BE2C (cell line): ENCODE data around the gene UCN. TPM values are rescaled to one million over a fixed set of nuclear protein-coding genes. Genes with fewer than 3 reads are reported as not detected.
"Not testable (repeated sequence)": the region's sequence is repeated elsewhere in the genome, so short reads cannot be mapped to it uniquely, and the experiment has no call there.

Source experiments
- DNase-seq: peaks from one replicate; pipeline ENCODE4 v3.0.0-alpha.2; 2020
- H3K27me3 ChIP-seq: fragments of 250-450 bp; sonication (Bioruptor Pico); 2 replicates; pipeline ENCODE4 v1.5.1; 2020; ENCODE audit warnings: mild to moderate bottlenecking
- H3K36me3 ChIP-seq: fragments of 250-450 bp; sonication (Bioruptor Pico); 2 replicates; pipeline ENCODE4 v1.5.1; 2020; ENCODE audit warnings: mild to moderate bottlenecking
- H3K4me1 ChIP-seq: fragments of 250-450 bp; sonication (Bioruptor Pico); 2 replicates; pipeline ENCODE4 v1.5.1; 2020
- H3K4me3 ChIP-seq: 2 replicates; pipeline ENCODE4 v1.5.1; 2011; ENCODE audit warnings: low read depth, low read length
- H3K9me3 ChIP-seq: fragments of 250-450 bp; sonication (Bioruptor Pico); 2 replicates; pipeline ENCODE4 v1.5.1; 2020
- polyA plus RNA-seq: library from polyadenylated mRNA; unstranded; fragments of >200 nt; gene quantifications from one replicate; pipeline ENCODE4 v1.2.1, GENCODE V29; 2012; ENCODE audit warnings: low read depth, missing spikeins; ENCODE audit not compliant: insufficient read length, insufficient read depth
- TF ChIP-seq, protein P1 (sequence below): IDR thresholded peaks from 2 replicates; pipeline ENCODE4 v1.5.1; 2012; ENCODE audit warnings: mild to moderate bottlenecking, low read depth, low read length

The UCN gene, protein sequence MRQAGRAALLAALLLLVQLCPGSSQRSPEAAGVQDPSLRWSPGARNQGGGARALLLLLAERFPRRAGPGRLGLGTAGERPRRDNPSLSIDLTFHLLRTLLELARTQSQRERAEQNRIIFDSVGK
- 4.1 TPM for polyA plus RNA-seq

- H3K27me3 ChIP-seq, result peaks cover 27% of the 10 kb centered on the region
- H3K4me3 ChIP-seq, result peak within 1 kb of the TSS; percentile 54
- DNase-seq, result peak; percentile 89
- TF ChIP-seq, protein P1, sequence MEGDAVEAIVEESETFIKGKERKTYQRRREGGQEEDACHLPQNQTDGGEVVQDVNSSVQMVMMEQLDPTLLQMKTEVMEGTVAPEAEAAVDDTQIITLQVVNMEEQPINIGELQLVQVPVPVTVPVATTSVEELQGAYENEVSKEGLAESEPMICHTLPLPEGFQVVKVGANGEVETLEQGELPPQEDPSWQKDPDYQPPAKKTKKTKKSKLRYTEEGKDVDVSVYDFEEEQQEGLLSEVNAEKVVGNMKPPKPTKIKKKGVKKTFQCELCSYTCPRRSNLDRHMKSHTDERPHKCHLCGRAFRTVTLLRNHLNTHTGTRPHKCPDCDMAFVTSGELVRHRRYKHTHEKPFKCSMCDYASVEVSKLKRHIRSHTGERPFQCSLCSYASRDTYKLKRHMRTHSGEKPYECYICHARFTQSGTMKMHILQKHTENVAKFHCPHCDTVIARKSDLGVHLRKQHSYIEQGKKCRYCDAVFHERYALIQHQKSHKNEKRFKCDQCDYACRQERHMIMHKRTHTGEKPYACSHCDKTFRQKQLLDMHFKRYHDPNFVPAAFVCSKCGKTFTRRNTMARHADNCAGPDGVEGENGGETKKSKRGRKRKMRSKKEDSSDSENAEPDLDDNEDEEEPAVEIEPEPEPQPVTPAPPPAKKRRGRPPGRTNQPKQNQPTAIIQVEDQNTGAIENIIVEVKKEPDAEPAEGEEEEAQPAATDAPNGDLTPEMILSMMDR, result no peak
- H3K9me3 ChIP-seq, result no peaks in the 10 kb centered on the region
- H3K4me1 ChIP-seq, result peaks cover 4% of the 10 kb centered on the region
- H3K36me3 ChIP-seq, result no peaks in the 10 kb centered on the region
Observed at GRCh38 chr2:27308359-27308881, at the start of gene UCN. Gene UCN (minus strand): TSS chr2:27308445. CDS start chr2:27307895, 550 bp downstream.

- no peaks in the 10 kb centered on the region for H3K4me1 ChIP-seq
- no peaks in the 10 kb centered on the region; the same call in 1 of the 2 replicates for H3K36me3 ChIP-seq
- TF ChIP-seq, protein P1, result no peak
- peak within 1 kb of the TSS; percentile 97 for H3K4me3 ChIP-seq
- H3K9me3 ChIP-seq, result no peaks in the 10 kb centered on the region
- H3K27me3 ChIP-seq, result no peaks in the 10 kb centered on the region
- peak; percentile 97 for DNase-seq
Observed at GRCh38 chr2:27356382-27357181, 48.3 kb upstream of the UCN start, which contains the start of gene GTF3C2. Gene GTF3C2 (minus strand): TSS chr2:27356764. CDS start chr2:27343554, 13,210 bp downstream.

DNA sequence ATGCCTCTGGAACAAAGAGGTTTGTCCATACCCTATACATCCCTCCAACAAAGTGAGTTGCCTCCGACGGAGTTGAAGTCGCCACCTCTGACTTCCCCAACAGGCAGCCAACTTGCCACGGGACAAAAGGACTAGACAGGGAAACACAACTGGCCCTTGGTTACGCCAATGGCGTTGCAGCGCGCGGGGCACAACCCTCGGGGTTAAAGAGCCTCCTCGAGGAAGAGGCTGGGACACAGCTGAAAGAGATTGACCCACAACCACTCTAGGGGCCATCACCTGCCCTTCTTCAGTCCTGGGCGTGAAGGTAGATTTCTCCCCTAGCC lies 47.8 kb upstream of the UCN start:
- H3K36me3 ChIP-seq, result no peaks in the 10 kb centered on the region; the same call in 1 of the 2 replicates
- TF ChIP-seq, protein P1, result no peak
- H3K4me3 ChIP-seq, result peak overlapping the region; percentile 97
- H3K27me3 ChIP-seq, result no peaks in the 10 kb centered on the region
- peak; percentile 60 for DNase-seq
- H3K4me1 ChIP-seq, result no peaks in the 10 kb centered on the region
- H3K9me3 ChIP-seq, result no peaks in the 10 kb centered on the region

DNA sequence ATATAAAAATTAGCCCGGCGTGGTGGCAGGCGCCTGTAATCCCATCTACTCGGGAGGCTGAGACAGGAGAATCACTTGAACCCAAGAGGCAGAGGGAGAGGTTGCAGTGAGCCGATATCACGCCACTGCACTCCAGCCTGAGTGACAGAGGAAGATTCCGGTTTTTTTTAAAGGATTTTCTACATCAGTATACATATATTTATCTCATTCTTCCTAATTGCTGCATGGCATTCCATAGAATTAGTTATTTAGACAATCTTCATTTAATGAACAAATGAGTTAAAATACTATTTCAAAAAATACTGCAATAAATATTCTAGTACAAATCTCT lies 46.3 kb upstream of the UCN start:
- no peaks in the 10 kb centered on the region for H3K4me1 ChIP-seq
- H3K4me3 ChIP-seq, result no peak overlapping the region
- no peaks in the 10 kb centered on the region for H3K9me3 ChIP-seq
- TF ChIP-seq, protein P1, result no peak
- no peaks in the 10 kb centered on the region for H3K27me3 ChIP-seq
- H3K36me3 ChIP-seq, result peaks cover 3% of the 10 kb centered on the region; the same call in 1 of the 2 replicates
- DNase-seq, result no peak

- no peaks in the 10 kb centered on the region for H3K27me3 ChIP-seq
- no peak overlapping the region for H3K4me3 ChIP-seq
- no peaks in the 10 kb centered on the region for H3K4me1 ChIP-seq
- TF ChIP-seq, protein P1, result no peak
- no peaks in the 10 kb centered on the region for H3K9me3 ChIP-seq
- peaks cover 3% of the 10 kb centered on the region; the same call in 1 of the 2 replicates for H3K36me3 ChIP-seq
- DNase-seq, result no peak
Observed at GRCh38 chr2:27353762-27354596, 45.7 kb upstream of the UCN start.

DNA sequence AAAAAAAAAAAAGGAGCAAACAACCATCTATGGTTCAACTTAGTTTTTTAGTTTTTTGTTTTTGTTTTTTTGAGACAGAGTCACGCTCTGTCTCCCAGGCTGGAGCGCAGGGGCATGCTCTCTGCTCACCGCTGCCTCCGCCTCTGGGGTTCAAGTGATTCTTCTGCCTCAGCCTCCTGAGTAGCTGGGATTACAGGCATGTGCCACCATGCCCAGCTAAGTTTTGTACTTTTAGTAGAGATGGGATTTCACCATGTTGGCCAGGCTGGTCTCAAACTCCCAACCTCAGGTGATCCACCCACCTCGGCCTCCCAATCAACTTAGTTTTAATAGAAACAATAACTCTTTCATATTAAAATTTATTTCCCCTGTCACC lies 45.1 kb upstream of the UCN start:
- not testable (repeated sequence) for H3K27me3 ChIP-seq, H3K9me3 ChIP-seq, H3K4me3 ChIP-seq, H3K4me1 ChIP-seq, DNase-seq, H3K36me3 ChIP-seq
